NCI-H128 (cell line): ENCODE measurements around the gene TRIM42.

Experiments
- DNase-seq: peaks from one replicate; lab custom pipeline; 2025; ENCODE audit not compliant: unreplicated experiment; lab: John Stamatoyannopoulos, UW

TRIM42 gene

DNA sequence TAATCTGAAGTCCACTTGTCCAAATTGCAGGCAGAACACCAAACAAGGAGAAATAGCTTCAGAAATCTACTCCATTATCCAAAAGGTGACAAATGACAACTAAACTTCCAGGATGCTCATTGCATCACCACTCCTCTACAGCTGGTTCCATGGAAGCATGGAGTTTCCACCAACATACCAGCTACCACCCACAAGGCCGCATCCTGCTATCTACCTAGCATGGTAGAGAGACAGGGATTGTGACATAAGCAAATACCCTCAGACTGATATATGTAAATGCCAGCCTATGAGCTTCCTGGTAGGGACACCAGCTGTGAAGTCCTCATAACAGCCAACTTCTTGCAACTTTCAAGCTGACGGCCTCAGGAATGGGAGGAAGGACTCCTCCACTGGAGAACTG is at the start of gene TRIM42:
Gene TRIM42 (plus strand): TSS at position 301 of the 400 bp plus-strand sequence. CDS start 166 bp downstream, outside the sequence.
- no peak for DNase-seq

DNA sequence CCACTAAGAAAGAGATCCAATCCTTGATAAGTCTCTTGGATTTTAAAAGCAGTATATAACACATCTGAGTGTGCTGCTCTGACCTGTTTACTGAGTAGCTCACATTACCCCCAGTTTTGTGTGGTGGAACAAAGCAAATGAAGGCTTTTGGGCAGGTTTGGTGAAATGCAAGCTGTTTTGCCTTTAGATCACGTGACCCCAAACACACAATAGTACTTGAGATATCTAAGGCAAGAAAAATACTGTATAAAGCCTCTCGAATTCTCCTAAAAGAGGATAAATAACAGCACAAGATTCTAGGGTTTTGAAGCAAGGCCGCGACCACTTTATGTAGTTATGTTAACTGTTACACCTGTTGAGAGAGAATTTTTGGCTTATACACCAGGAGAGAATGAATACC is 49.3 kb upstream of the TRIM42 start:
- DNase-seq: no peak

DNA sequence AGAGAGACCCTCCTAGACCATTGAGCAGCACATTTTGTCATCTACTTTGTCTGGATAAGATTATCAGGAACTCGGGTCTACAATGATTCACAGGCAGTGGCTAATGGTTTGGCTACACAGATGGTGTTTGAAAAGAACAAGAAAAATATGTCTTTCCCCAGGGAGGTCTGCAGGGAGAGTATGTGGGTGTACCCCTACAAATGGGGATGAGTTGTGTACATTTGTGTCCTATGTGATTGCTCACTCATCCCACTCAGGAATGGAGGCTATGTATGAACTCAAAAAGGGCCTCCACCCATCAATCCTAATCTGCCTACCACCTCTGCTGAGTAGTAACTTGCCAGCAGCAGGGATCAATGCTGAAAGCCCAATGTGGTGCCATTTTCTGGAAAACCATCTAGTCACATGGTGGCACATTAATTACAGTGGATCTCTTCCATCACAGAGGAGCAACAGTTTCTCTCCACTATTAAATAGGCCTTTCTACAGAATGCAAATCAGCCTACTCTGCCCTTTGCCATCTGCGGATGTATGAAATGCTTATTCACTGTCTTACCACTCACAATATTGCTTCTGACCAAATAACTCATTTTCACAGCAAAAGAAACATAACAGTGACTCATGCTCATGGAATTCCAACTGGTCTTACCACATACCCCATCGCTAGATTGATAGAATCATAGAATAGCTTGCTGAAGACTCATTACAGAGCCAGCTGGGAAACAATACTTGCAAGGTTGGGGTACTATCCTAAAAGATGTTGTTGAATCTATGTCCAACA is 48.3 kb upstream of the TRIM42 start:
- no peak for DNase-seq

DNA sequence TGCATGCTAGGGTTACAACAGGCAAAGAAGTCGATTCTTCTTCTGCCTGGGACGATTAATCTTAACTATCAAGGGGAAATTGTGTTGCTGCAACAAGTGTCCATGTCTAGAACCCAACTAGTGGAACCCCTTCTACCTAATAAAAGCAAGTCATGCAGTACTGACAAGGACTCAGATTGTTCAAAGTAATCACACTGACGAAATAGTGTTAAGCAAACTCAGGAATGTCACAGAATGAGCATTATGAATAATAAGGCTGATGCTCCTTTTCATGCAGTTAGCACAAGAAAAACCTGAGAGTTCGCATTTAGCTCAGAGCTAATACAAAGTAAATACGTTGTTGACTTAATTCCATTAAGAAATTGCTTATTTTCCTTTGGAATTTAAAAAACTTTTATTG is 47.5 kb upstream of the TRIM42 start:
- no peak for DNase-seq

DNA sequence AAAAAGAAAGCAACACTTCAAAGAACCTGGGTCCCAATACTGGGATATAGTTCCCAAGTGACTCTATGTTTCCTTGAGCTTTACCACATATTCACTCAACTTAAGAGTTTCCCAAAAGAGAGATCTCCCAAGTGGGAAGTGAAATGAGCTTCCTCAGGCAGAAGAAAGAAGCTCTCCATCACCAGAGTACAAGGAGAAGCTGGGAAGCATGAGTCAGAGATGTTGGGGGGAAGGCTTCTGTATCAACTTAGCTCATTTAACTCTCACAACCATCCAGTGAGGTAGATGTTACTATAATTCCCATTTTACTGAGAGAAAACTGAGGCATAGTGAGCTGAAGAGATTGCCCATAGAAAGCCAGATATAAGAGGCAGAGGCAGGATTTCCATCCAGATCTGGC is 47.0 kb upstream of the TRIM42 start:
- no peak for DNase-seq

DNA sequence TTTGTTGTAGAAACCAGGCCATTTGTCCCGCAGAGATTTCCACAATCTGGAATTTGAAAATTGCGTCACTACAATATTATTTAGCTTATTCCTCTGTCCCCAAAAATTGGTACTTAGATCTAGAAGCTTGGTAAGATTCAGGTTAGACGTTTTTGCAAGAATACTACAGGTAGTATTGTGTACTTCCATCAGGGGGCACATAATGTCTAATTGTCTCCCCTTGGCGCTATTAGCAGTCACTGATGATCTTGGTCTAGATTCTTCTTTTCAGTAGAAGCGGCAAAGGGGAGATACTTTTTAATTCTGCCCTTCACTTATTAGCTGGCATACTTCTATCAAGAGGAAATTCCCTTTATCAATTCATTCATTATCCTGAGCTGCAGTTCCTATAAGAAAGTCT is 42.6 kb upstream of the TRIM42 start:
- DNase-seq: no peak

DNA sequence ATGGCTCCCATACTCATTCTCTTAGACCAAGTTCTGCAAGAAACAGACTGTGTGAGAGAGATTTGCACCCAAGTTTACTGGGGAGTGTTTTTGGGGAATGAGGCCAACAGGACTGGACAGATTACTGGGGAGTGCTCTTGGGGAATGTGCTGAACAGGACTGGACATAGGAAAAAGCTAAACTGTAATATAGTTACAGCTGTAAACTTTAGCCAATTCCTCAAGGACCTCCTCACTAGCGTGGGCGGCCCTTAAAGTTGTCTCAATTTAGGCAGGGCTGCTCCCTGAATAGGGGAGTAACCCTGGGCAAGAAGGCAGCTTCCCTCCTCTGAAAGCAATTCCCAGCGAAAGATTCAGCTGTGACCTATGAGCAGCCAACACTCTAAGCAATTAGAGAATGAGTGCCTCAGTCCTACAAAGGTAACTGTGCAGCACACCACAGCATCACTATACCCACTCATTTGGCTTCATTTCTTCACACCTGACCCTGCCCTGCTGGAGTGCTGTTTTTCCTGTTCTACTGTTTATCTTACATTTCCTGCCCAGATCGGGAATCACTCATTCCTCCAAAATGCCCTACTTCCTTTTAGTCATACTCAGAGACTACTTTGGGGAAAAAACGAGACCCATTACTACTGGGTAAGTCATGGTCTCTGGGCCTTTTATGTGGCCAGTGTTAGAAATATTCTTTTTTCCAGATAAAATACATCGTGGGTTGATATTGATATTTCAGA is 41.3 kb upstream of the TRIM42 start:
- no peak for DNase-seq

DNA sequence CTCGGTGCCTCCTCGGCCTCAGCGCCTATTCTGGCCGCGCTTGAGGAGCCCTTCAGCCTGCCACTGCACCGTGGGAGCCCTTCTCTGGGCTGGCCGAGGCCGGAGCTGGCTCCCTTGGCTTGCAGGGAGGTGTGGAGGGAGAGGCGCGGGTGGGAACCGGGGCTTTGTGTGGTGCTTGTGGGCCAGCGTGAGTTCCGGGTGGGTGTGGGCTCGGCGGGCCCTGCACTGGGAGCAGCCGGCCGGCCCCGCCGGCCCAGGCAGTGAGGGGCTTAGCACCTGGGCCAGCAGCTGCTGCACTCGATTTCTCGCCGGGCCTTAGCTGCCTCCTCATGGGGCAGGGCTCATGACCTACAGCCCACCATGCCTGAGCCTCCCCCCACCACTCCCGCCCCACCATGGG is 26.6 kb upstream of the TRIM42 start:
- DNase-seq: no peak

DNA sequence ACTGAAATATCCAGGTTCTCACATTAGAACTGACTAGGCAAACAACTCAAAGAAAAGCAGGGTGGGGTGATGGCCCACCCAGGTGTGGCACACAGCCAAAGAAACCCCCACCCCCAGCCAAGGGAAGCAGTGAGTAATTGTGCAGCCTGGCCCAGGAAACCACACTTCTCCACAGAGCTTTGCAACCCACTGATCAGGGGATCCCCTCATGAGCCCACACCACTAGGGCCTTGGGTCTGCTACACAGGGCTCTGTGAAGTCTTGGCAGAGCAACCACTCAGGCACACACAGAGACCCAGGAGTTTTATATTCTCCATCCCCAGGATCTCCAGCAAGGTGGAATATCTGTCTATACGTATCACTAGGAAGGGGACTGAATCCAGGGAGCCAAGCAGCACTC is 22.2 kb upstream of the TRIM42 start:
- DNase-seq: no peak

DNA sequence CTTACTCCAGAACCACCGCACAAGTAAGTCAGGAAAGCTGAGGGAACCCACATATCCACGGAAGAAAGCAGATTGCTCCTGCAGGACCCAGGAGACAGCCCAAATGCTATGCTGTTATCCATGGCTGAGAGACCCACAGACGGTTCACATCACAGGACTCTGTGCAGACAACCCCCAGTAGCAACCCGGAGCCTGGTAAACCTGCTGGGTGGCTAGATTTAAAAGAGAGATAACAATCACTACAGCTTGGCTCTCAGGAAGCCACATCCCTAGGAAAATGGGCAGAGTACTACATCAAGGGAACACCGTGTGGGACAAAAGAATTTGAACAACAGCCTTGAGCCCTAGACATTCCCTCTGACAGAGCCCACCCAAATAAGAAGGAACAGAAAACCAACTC is 13.8 kb upstream of the TRIM42 start:
- no peak for DNase-seq

DNA sequence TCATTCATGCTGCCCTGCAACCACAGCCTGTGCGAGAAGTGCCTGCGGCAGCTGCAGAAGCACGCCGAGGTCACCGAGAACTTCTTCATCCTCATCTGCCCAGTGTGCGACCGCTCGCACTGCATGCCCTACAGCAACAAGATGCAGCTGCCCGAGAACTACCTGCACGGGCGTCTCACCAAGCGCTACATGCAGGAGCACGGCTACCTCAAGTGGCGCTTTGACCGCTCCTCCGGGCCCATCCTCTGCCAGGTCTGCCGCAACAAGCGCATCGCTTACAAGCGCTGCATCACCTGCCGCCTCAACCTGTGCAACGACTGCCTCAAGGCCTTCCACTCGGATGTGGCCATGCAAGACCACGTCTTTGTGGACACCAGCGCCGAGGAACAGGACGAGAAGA is 4.7 kb downstream of the TRIM42 start:
- DNase-seq: no peak

DNA sequence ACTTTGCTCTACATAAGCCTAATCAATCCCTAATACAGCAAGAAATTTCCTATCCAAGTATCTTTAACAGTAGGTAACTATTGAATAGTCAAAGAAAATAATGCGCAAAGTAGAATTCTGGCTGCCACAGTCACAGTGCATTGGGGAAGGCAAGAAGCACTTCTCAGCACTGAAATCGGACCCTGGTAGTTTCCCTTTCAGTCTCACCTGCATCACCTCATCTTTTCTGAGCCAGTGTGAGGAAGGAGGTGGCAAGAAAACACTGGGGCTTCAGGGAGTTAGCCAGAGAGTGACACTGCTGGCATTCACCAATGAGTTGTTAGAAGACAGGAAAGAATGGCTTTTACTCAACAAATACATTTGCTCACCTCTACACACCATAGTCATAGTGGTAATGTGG is 8.3 kb downstream of the TRIM42 start:
- no peak for DNase-seq

DNA sequence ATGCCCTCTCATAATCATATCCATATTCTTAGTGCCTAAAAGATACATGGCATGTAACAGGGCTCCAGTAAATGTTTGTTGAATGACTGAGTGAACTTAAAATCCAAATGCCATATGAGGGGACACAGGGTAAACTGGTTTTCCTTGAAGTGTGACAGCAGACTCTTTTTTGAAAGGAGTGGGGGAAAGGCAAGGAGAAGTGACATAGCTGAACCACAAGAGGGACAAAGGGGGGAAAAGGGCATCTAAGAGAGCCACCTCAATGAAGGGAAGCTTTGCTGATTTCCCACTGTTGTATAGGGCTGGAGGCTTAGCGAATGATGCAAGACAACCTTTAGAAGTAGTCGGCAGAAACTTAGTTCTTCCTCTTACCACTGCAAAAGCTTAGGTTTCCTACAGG is 9.1 kb downstream of the TRIM42 start:
- DNase-seq: no peak

DNA sequence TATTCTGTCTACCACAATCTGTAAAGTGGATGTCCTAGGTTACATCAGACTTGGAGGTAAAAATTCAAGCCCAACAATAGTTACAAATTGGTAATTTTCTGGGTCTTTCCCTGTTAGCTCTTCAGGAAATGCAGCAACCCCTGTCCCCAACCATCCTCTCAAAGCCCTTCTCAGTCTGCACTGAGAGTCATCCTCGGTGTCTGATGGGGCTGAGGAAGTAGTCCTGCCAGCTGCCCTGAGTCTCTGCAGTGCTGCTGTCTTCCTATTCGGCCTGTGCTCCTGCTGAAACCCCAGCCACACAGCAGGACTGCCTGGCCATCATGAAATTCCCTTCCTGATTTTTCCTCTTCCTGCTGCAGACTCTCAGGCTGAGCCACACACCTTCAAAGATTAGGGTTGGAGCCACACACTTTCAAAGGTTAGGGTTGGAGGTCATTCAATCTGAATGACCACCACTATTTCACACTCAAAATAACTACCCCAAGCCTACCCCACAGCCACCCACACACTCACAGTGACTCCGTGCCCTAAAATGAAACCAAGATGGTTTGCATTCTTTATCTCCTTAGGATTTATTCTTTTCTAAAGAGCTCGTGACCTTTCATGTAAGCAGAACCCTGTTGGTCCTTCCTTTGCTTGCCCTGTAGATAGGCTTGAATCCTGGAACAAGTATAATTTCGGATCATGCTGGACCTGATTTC is 17.6 kb downstream of the TRIM42 start:
- no peak for DNase-seq

DNA sequence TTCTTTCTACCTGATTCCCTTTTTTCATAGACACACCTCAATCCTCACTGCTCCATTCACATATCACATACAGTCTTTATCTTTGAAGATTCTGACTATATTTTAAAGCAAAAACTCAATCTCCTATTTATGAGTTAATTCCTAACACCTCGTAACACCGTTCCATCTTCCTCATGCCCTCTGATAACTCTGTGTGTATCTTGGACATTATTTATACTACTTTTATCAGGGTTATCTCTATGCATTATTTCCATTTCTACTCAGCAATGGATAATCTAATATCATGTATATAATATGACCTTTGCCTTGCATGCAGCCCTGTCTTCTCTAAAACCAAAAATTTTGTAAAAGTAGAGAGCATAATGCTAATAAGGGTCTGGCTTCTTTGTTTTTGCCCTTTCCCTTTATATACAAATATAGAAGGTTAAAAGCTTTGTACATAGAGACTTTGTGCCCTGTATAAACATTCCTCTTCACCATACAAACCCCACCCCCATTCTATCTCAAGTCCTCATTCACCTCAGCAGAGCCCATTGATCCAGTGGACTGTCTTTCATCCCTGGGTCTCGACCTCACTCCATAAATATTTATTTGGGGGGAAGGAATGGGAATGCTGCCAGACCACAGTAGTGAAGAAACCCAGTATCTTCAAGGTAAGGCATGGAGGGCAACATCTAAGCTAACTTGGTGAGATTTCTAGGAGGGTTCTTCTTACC is 21.8 kb downstream of the TRIM42 start:
- no peak for DNase-seq

DNA sequence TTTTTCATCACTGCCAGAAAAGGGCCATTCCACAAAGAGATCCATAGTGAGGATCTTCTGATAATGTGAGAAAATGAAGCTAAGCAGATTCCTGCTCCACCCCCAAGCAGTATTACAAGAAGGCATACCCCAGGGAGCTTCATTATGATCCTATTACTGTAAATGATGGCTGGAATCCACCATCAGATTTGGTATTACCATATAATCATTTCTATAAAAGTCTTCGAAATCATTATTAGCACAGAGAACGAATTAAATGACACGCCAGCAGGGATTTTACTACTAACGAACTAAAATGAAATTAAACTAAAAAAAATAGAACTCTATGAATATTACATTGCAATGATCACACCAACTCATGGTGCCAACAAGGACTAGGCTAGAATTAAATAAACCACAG is 24.4 kb downstream of the TRIM42 start:
- no peak for DNase-seq

DNA sequence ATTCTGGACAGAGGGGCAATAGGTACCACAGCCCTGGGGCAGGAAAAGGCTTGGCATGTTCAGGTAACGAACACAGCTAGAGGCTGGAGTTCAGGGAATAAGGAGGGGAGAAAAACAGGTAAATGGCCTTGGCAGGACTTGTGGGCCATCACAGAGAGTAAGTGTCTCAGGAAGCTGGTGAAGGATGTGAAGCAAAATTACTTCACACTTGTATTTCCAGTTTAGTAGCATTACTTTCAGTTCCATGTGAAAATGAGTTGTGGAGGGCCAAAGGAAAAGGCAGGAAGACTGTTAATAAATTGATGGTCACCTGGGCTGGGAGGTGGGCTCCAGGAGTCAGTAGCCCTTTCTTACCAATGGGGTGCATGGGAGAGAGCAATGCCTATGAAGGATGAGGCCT is 25.6 kb downstream of the TRIM42 start:
- no peak for DNase-seq

DNA sequence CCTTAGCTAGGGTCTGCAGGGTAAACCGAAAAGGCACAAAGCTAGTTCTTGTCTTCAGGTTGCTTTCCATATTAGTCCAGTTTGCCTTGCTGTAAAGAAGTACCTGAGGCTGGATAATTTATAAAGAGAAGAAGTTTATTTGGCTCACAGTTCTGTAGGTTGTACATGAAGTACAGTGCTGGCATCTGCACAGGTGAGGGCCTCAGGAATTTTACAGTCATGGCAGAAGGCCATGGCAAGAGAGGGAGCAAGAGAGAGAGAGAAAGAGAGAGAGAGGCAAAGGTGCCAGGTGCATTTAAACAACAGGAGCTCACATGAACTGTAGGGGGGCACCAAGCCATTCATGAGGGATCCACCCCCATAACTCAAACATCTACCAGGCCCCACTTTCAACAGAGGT is 26.9 kb downstream of the TRIM42 start:
- no peak for DNase-seq

DNA sequence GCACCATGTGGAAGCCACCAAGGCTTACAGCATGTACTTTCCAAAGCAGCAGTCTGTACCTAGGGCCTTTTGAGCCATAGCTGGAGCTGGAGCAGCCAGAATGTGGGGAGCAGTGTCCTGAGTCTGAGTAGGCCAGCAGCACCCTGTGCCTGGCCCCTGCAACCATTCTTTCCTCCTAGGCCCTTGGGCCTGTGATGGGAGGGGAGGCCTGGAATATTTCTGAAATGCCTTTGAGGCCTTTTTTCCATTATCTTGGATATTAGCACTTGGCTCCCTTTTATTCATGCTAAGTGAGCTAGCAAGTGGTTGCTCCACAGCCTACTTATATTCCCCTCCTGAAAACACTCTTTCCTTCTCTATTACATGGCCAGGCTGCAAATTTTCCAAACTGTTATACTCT is 28.1 kb downstream of the TRIM42 start:
- no peak for DNase-seq

DNA sequence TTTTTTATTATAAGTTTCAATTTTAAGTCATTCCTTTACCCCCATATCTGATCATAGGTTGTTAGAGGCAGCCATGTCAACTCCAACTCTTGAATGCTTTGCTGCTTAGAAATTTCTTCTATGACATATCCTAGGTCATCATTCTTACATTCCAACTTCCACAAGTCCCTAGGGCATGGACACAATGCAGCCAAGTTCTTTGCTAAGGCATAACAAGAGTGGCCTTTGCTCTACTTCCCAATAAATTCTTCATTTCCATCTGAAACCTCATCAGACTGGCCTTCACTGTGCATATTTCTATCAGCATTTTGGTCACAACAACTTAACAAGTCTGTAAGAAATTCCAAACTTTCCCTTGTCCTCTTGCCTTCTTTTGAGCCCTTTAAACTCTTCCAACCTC is 28.5 kb downstream of the TRIM42 start:
- no peak for DNase-seq

DNA sequence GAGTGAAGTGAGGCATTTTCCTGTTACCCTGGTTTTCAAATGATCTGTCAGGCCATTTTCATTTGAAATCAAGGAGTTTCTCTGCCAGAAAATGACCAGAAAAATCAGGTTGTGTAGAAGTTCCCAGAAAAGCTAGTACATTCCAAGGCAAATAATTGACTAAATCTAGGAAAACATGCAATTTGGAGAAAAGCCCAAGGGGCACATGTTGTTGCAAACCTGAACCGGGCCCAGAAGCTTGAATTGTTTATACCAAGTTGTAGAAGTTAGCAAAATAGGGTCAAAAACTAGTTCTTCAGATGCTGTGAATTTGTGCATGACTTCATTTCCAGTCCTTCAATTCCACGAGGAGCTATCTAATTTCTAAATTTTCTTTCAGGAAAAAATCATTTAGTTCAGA is 31.0 kb downstream of the TRIM42 start:
- no peak for DNase-seq
